ENCODE data around the gene SYNDIG1L.

SYNDIG1L gene

GRCh38 chr14:74415115-74415437 is 10.9 kb downstream of the SYNDIG1L start:
- Histone ChIP-seq H3K9ac (ENCODE audit: low read depth, low read length, poor library complexity, severe bottlenecking) (no peak overlapping the region), H3K9me2 (replicated peaks; ENCODE audit: low read depth, low read length) (no peaks in the 10 kb centered on the region), H3K4me1 (ENCODE audit: insufficient read depth, low read length, poor library complexity, severe bottlenecking) (no peaks in the 10 kb centered on the region), H2AFZ (ENCODE audit: low read length) (no peak overlapping the region), H3F3A (ENCODE audit: low read depth) (no peaks in the 10 kb centered on the region), H3K4me2 (ENCODE audit: low read depth, low read length, poor library complexity, severe bottlenecking) (no peak overlapping the region), H3K4me3 (ENCODE audit: low read length, poor library complexity, severe bottlenecking) (no peak overlapping the region), H3K36me3 (ENCODE audit: insufficient read depth, low read length) (no peaks in the 10 kb centered on the region), H3K9me3 (ENCODE audit: insufficient read depth, low read depth, low read length) (no peaks in the 10 kb centered on the region), H4K20me1 (ENCODE audit: insufficient read depth, low read length, poor library complexity, severe bottlenecking) (no peaks in the 10 kb centered on the region), H3K79me2 (ENCODE audit: insufficient read depth, low read length) (no peaks in the 10 kb centered on the region), H3K27me3 (ENCODE audit: insufficient read depth, low read length, poor library complexity, severe bottlenecking) (no peaks in the 10 kb centered on the region)
- TF ChIP-seq EZH2phosphoT487 (IDR thresholded peaks at IDR 0.05; ENCODE audit: borderline replicate concordance) = no peak
- TF ChIP-seq, protein P1, sequence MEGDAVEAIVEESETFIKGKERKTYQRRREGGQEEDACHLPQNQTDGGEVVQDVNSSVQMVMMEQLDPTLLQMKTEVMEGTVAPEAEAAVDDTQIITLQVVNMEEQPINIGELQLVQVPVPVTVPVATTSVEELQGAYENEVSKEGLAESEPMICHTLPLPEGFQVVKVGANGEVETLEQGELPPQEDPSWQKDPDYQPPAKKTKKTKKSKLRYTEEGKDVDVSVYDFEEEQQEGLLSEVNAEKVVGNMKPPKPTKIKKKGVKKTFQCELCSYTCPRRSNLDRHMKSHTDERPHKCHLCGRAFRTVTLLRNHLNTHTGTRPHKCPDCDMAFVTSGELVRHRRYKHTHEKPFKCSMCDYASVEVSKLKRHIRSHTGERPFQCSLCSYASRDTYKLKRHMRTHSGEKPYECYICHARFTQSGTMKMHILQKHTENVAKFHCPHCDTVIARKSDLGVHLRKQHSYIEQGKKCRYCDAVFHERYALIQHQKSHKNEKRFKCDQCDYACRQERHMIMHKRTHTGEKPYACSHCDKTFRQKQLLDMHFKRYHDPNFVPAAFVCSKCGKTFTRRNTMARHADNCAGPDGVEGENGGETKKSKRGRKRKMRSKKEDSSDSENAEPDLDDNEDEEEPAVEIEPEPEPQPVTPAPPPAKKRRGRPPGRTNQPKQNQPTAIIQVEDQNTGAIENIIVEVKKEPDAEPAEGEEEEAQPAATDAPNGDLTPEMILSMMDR (conservative IDR thresholded peaks at IDR 0.05; ENCODE audit: low read length) = no peak

DNA sequence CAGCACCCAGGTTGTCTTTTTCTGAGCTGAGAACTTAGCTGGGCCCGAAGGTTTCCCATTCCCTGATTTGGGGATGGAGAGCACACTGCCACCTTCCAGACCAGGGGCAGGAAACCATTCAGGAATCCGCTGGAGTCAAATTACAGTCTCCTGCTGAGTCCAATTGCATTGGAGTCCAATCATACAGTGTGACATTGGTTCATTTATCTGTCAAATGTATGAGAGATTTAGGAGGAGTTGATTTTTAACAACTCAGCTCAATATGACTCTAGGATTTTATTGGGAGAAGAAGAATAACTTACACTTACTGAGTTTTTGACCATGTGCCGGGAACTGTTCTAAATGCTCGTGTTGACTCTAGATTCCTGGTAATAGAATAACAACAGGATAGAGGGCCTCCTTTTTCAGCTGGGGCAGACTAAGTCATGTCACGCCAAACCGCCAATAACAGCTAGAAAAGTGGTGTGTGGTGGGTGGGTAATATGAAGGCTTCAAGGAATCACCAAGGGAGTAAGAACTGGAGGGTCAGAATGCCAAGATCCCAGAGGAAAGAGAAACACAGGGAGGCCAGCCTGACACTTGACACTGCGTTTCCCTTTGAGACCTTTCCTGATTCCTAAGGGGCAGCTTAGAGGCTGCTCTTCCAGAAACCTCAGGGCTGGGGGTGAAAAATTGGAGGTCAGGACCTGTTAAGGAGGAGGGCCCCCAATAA is 11.5 kb downstream of the SYNDIG1L start:
- H3F3A ChIP-seq (ENCODE audit: low read depth) = no peaks in the 10 kb centered on the region
- no peaks in the 10 kb centered on the region for H3K9me3 ChIP-seq (ENCODE audit: insufficient read depth, low read depth, low read length)
- H3K4me3 ChIP-seq (ENCODE audit: low read length, poor library complexity, severe bottlenecking) = no peak overlapping the region
- TF ChIP-seq, protein P1 (conservative IDR thresholded peaks at IDR 0.05; ENCODE audit: low read length) = no peak
- no peak for TF ChIP-seq EZH2phosphoT487 (IDR thresholded peaks at IDR 0.05; ENCODE audit: borderline replicate concordance)
- no peaks in the 10 kb centered on the region for H3K9me2 ChIP-seq (replicated peaks; ENCODE audit: low read depth, low read length)
- no peaks in the 10 kb centered on the region for H3K4me1 ChIP-seq (ENCODE audit: insufficient read depth, low read length, poor library complexity, severe bottlenecking)
- no peak overlapping the region for H3K4me2 ChIP-seq (ENCODE audit: low read depth, low read length, poor library complexity, severe bottlenecking)
- H3K9ac ChIP-seq (ENCODE audit: low read depth, low read length, poor library complexity, severe bottlenecking) = no peak overlapping the region
- H3K79me2 ChIP-seq (ENCODE audit: insufficient read depth, low read length) = no peaks in the 10 kb centered on the region
- no peaks in the 10 kb centered on the region for H4K20me1 ChIP-seq (ENCODE audit: insufficient read depth, low read length, poor library complexity, severe bottlenecking)
- no peaks in the 10 kb centered on the region for H3K36me3 ChIP-seq (ENCODE audit: insufficient read depth, low read length)
- no peaks in the 10 kb centered on the region for H3K27me3 ChIP-seq (ENCODE audit: insufficient read depth, low read length, poor library complexity, severe bottlenecking)
- H2AFZ ChIP-seq (ENCODE audit: low read length) = no peak overlapping the region

- H3K9me2 ChIP-seq (replicated peaks; ENCODE audit: low read depth, low read length) = no peaks in the 10 kb centered on the region
- no peak overlapping the region for H3K9ac ChIP-seq (ENCODE audit: low read depth, low read length, poor library complexity, severe bottlenecking)
- H3K4me2 ChIP-seq (ENCODE audit: low read depth, low read length, poor library complexity, severe bottlenecking) = no peak overlapping the region
- no peak overlapping the region for H2AFZ ChIP-seq (ENCODE audit: low read length)
- H3F3A ChIP-seq (ENCODE audit: low read depth) = no peaks in the 10 kb centered on the region
- no peaks in the 10 kb centered on the region for H3K36me3 ChIP-seq (ENCODE audit: insufficient read depth, low read length)
- H3K9me3 ChIP-seq (ENCODE audit: insufficient read depth, low read depth, low read length) = no peaks in the 10 kb centered on the region
- no peaks in the 10 kb centered on the region for H3K27me3 ChIP-seq (ENCODE audit: insufficient read depth, low read length, poor library complexity, severe bottlenecking)
- no peak overlapping the region for H3K4me3 ChIP-seq (ENCODE audit: low read length, poor library complexity, severe bottlenecking)
- TF ChIP-seq, protein P1 (conservative IDR thresholded peaks at IDR 0.05; ENCODE audit: low read length) = no peak
- H3K4me1 ChIP-seq (ENCODE audit: insufficient read depth, low read length, poor library complexity, severe bottlenecking) = no peaks in the 10 kb centered on the region
- no peaks in the 10 kb centered on the region for H4K20me1 ChIP-seq (ENCODE audit: insufficient read depth, low read length, poor library complexity, severe bottlenecking)
- no peaks in the 10 kb centered on the region for H3K79me2 ChIP-seq (ENCODE audit: insufficient read depth, low read length)
These were observed 12.4 kb downstream of the SYNDIG1L start for GRCh38 chr14:74413627-74414026.

Data from Loucy (cell line).